NCI-H748 treated with DMSO at 0.1 percent for 48 hours (cell line): ENCODE results near the gene SCD5.
A peak's percentile ranks its signal among the peaks of the same experiment; 100 is the strongest.

ENCODE experiments used
- DNase-seq: peaks from one replicate; lab custom pipeline; 2025; lab: John Stamatoyannopoulos, UW

SCD5 gene

DNA sequence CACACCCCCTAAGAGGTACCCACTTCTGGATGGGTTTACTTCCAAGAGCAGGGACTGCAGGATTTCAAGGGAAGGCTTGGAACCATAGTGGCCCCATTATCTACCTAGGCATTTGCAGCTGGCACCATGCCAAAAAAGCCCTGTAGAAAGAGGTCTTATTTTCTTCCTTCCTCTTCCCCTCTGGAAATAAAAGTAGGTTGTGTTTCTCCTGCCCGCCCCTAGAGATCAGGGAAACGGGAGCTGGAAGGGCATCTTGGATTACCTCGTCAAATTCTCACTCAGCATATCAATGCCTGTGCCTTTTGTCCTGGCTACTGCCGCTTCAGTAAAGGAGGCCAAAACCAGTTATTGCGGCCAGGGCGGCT is 1.6 kb downstream of the SCD5 start:
- no peak for DNase-seq

DNA sequence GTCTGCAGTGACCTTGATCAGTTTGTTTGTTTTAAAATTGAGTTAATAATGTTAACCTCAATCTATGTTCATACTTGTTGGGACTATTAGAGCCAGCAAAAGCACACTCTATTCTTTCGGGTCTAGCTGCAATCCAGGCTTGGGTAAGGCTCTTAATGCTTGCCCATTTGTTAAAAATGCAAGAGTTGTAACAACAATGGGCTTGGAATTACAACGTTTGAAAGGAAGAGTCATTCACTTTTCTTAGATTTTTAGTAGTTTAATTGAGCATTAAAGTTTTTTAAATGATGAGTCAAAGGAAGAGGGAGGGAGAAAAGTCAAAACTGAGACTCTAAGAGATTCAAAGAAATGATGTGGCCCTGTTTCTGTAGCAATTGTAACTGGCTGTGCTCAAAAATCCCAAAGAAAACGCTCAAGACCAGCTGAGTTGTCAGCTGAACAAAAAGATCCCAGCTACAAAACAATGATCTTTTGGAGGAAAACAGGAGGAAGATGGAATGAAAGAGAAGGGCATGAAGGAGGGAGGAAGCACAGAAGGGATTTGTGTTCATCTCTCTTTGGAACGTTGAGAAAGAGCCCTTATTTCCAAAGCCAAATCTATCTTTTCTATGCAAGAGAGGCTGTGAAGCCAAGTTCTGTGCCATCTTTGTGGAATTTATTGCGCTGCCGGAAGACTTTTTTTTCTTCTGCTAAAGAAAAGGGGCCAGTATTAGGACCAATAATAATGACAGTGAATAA is 5.5 kb downstream of the SCD5 start:
- DNase-seq = no peak

DNA sequence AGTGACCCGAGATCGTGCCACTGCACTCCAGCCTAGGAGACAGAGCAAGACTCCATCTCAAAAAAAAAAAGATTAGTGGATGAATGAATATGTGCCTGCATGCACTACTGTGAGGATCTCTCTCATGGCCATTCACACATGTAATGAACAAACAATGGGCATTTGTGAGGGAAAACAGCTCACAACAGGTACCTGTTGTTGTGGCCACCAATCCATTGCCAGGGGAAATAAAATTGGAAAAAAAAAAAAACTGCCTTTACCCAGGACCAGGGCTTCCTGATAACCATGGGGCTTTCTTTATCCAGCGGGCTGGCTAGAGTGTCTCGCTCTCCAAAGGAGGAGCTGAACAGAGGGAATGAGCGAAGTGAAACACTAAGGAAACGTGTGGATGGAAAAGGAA is 7.4 kb downstream of the SCD5 start:
- DNase-seq = no peak

DNA sequence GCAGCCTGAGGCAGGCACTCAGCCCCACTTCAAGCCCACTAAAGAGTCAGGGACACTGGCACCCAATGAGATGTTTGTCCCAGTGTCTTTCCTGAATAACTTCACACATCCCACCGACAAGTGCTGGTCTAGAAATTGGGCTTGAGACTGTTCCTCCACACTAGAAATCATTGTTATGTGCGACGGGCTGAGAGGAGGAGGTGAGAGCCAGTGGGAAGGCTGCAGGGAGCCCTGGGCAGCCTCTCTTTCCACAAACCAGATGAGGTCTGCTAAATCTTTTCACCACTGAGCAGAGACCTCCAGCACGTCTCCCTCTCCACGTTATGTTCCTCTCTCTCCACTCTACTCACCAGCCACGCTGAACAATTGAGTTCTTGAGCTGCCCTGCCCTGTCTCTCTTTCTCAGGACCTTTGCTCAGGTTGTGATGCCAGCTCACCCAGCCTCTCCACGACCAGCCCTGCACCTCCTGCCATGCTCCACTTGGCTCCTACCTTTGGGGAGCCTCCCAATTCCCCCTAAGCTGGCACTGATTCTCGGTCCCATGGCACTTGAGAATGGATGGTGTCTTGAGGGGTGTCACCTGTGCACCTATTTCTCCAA is 8.4 kb downstream of the SCD5 start:
- DNase-seq = no peak

DNA sequence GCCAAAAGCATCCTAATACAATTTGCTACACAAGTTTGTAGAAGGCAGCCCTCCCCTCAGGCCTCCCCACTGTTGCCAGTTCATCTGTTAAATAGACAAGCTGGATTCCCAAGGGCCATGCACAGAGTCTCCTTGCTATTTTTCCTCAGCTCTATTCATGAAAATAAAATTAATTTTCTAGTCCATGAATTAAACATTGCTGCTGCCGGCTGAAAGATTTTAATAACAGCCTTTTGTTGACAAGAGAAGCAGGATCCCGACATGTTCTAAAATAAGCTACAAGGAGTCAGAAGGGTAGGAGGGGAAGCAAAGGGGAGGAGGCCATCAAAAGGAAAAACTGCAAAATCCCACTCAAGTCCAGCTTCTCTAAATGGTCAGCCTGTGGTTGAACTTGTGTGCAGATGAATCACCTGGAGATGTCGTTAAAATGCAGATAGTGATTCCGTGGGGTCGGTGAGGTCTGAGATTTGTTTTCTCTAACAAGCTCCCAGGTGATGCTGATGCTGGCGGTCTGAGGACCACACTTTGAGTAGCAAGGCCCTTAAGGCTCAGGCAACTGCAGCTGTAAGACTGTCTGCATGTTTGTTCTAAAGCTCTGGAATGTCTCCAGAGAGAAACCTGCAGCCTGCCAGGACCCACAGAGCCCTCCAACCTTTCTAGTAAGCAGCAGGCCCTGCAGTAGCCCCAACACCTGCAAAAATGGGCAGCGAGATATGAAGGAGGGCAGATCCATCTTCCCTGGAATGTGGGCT is 9.4 kb downstream of the SCD5 start:
- DNase-seq = no peak

DNA sequence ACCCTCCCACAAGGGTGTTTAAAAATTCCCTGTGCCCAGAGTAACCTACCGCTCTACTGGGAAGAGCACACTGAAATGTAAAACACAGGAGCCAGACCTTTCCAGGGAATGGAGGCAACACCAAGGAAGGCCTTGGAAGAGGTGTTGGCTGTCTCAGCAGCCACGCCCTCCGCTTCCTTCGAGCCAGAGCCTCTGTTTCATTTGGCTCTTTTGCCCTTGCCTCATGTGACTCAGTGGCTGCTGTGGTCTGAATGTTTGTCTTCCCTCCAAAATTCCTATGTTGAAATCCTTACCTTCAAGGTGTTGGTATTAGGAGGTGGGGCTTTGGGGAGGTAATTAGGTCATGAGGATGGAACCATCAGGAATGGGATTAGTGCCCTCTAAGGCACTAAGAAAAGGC is 11.3 kb downstream of the SCD5 start:
- DNase-seq = no peak

DNA sequence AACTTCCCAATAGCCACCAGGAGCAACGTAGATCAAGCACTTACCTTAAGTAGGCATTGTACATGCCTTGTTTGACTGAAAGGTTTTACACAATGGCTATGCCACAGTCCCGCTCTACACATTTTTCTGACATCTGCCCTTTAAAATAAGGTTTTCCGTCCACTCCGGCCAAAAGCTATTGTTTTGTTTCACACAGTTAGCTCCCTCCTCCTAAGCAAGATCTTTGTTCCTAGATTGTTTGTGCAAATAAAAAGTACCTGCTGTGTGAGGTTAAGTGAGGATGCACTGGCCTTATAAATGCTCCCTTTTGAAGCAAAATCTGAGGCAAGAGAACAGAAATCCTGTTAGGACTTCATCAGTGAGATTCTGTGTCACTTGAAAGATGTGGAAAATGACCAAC is 11.8 kb downstream of the SCD5 start:
- no peak for DNase-seq

DNA sequence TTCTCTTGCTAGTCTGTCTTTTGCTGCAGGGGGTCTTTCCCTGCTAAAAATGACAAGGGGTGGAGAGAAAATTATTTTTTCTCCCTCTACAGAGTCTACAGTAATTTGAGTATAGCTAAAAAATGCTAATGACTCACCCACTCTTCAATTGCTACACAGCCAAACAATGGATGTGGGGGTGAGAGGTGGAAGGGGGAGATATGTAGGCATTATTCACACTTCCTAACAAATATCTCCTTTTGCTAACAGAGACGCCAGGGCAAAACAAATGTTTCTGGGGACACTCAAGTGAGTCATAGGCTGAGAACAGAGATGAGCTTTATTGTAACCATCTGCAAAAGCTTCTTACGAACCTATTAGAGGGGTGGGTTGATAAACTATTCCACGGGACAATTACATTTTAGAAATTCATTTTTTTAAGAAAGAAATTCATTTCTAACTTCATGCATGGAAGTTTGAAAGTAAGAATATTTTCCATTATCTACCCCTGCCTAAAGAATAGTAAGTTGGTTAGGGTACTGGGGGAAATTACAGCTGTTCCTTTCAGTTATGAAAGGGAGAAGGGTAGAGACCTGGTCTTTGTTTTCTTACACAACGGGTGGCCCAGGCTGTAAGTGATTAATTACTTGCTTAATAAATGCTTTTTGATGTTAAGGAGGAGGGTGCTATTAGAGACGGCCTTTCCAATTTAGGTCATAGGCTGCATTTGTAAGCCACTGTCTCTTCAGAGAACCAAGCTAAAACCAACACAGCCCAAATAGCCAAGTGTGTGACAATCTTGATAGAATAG is 12.8 kb downstream of the SCD5 start:
- peak; percentile 17 for DNase-seq

DNA sequence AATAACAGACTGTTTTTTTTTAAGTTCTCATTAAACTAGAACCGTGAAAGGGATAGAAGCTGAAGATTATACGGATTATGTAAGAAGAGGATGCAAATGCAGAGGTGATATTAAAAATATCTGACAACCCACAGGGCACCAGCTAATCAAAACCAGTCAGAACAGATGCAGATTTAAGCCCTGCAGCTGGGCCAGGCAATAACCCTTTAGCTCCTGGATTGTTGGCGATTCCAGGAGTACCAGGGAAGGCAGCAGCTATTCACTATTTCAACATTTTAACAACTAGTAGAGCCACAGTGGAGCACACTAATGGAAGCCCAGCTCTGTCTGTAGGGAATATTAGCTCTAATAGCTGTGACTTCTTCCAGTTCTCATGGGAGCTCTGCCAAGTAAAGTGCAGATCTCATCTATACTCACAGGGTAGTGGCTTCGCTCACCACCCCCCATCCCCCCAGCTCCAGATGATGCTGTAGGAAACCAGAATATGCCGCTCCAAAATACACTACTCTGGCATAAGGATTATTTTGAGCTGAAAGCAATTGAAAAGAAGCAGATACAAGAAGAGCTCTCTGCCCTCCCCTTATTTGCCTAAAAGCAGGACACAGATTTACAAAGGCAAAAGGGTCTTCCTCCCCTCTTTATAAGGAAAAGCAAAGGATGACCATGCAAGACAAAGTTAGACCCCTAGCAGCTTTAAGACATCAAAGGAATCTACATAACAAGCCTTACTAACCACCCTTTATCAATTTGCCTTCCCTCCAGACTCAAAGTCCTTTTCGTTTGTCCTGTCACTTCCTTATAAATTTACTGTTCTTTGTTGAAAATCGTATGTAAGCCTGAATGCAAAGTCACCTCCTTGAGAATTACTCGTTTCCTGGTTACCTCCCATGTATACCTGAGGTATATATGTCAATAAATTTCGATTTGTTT is 13.7 kb downstream of the SCD5 start:
- no peak for DNase-seq

DNA sequence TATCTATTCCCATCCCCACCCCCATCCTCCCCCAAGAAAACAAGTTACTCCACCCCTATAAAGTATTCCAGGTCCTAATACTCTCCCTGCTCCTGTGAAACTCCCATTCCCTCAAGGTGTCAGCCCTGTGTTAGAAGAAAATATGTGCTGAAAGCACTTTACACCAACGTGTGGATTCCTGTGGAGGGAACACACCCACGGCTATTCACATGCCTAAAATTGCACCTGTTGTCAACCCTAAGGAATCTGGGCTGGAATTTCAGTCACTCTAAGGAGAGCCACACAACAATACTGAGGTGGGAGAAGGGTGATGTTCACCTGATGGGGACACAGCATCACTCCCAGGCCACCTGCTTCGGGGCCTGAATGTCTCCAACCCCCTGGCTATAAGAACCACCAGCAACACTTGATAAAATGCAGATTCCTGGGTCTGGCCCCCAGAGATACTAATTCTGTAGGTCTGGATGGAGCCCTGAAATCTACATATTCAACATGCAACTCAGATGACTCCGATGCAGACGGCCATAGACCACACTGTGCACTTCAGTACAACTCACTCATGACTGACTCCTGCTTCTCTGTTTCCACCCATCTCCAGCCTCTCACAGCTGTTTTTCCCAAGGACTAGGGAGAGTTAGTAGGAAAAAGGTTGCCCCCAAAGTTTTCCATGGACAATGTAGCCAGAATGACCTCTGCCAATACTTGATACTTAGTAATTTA is 15.8 kb downstream of the SCD5 start:
- DNase-seq = no peak

DNA sequence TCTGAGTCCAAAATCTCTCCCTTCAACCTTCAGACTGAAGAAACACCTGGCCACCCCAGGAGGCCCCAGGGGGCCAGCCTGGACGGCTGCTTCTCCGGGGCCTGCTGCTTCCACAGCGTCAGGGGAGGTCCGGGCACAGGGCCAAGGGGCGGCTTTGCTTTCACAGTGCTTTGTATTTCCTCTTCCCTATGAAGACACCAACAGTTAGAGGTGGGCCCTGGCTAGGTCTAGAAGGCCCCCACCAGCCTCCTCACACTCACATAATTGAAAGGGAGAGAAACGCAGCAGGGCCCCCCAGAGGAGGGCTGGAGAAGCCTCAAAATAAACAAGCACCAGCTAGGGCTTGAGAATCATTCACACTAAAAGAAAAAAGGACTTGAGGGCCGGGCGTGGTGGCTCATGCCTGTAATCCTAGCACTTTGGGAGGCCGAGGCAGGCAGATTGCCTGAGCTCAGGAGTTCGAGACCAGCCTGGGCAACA is 17.8 kb downstream of the SCD5 start:
- DNase-seq = no peak

DNA sequence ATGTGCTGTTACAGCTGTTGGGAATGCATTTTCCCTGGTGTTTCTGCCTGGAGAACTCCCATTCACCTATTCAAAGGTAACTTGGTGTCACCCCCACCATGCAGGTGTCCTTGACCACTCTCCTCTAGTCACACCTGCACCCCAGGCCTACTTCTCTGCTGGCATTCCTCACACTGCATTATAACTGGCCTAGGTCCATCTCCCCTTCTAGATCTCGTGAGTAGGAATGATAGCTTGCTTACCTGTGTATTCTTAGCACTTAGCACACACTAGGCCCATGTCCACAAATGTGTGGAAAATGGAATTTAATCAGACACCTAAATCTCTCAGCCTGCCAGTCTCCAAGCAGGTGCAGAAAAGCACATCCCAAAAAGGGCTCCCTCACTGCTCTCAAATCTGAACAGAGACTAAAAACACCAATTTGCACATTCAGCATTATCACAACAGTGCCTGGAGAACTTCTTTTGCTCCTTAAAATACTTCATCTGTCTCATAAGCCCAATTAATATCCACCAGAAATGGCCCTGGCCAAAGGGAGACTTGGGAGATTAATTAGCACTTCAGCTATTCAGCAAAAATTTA is 18.3 kb downstream of the SCD5 start:
- no peak for DNase-seq

DNA sequence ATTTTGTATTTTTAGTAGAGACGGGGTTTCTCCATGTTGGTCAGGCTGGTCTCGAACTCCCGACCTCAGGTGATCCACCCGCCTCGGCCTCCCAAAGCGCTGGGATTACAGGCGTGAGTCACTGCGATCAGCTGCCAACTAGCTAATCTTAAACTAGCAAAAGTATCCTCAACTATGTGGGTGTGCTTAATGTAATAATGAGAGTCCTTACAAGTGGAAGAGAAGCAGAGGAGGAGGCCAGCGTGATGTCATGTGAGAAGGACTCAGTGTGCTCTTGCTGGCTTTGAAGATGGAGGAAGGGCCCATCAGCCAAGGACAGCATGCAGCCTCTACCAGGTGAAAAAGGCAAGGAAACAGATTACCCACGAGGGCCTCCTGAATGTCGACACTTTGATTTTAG is 19.6 kb downstream of the SCD5 start:
- no peak for DNase-seq

DNA sequence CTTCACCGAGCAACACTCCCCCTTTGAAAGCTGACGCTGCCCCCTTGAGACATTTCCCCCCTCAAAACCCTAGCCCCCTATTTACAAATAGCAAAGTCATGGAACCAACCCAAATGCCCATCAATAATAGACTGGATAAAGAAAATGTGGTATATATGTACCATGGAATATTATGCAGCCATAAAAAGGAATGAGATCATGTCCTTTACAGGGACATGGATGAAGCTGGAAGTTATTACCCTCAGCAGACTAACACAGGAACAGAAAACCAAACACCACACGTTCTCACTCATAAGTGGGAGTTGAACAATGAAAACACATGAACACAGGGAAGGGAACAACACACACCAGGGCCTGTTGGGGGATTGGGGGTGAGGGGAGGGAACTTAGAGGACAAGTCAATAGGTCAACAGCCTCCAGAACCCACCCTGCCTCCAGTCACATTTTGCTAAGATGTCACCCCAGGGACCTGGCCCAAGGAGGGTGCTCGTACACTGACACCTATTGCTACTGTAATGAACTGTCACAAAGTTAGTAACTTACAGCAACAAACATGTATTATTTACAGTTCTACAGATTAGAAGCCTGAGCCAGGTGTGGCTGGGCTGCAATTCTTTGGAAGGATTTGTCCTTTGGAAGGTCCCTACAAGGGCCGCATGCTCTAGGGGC is 20.6 kb downstream of the SCD5 start:
- DNase-seq = no peak

DNA sequence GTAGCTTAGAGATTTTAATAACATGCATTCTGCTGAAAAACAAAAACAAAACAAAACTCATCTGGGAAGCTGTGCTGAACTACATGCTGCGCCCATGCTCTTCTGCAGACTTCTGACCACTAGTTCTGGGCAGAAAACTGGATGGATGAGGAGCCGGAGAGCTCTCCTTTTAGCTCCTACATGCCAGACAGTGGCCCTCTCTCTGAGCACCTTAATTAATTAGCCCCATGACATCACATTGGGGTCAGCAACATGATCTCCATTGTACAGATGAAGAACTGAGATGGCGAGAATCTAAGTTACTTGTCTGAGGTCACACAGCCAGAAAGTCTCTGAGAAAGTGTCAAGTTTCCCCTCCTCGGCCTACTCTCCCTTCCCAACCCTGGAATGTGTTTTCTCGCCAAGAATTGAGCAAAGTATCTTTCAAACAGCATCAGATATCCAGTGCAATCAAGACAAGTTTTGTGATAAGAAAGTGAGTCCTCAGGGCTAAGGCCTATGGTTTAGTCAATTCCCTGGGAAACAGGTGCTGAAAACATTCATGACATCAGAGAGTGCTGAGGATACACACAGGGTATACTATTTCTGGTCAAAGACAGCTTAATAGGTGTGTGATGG is 21.6 kb downstream of the SCD5 start:
- no peak for DNase-seq

DNA sequence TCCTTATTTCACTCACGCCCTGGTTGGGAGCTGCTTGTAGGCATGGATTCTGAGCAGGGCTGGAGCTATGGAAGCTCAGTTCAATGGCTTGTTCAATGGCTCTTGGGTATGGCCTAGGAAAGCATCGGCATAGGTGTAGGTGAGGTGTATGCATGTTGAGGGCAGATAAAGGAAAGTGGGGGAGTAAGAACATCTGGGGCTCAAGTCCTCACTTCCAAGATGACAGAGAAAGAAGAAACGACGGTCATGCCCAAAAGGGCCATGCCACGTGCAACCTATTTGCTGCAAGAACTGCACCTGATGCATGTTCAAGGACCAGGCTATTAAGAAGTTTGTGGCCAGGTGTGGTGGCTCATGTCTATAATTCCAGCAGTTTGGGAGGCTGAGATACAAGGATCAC is 23.4 kb downstream of the SCD5 start:
- DNase-seq = no peak

DNA sequence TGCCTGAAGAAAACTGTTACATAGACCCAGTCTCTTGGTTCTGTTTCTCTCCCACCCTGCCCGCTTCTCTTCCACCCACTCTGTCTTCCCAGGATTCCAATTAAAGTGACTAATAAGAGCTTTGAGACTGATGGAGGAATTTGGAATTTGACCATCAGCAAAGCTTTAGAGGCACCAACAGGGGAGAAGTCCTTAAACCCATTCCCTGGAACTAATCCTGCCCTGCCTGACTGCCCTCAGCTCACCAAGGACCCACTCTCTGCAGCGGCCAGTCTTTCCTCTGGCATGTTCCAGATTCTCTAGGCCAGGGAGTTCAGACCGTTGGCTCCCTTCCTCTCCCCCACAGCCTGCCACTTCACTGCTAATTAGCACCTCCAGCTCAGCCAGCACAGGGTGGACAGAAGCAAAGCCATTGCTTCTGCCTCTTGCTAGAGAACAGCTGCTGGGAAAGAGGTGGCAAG is 23.9 kb downstream of the SCD5 start:
- no peak for DNase-seq

DNA sequence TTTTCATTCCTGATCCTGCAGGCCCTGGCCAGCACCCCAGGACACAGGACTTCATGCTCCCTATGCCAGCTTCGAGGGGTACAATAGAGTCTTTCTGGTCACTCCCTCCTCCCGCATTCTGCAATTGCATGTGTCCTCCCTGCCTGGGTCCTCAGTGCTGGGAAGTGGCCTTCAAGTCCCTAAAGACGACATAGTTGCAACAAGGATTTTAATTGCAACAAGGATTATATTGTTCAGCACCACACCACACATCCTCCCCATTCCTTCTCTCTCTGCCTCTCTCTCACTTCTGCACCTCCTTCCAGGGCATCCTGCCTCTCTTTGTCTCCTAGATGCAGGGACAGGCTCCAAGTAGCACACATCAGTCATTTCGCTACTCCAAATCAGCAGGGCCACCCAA is 25.5 kb downstream of the SCD5 start:
- no peak for DNase-seq

DNA sequence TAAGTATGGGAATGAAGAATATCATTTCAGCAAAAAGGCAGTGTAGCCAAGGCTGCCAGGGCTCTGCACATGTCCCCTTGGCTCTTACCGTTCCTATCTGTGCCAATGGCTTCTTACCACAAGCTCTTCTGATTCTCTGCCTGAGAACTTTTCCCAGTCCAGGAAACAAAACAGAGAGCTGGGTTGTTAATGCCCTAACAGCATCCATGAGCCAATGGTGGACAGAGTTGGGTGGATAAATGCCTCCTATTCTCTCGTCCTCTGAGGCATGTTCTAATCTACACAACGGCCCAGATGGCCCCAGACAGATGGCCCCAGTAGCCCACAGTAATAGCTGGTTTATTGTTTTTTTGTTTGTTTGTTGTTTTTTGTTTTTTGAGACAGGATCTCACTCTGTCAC is 28.0 kb downstream of the SCD5 start:
- no peak for DNase-seq
